Measurements from ENCODE around the gene HHAT. TPM values are rescaled to one million over a fixed set of nuclear protein-coding genes. Genes with fewer than 3 reads are reported as not detected.

Gene HHAT
- total and polyA plus RNA-seq, 2 donors (not counting 3 experiments of a cell fraction or from before 2014, with no cell fraction given): 2.4 to 4.3 TPM

DNA sequence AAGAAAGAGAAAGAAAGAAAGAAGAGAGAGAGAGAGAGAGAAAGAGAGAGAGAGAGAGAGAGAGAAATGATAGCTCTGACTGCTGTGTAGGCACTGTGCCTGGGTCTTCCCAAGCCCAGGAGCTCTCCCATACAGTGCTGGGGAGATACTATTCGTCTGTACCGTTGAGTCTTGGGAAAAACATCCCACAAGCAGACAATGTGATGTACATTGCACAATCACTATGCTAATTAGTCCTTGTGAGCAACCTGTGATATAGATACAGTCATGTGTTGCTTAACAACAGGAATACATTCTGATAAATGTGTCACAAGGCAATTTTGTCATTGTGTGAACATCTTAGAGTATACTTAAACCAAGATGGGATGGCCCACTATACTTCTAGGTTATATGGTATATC, 381.0 kb downstream of the HHAT start:
- ChIA-PET POLR2A (no interaction called here), CTCF (no interaction called here)
- H2AFZ ChIP-seq (ENCODE audit: low read depth, low read length): no peak overlapping the region
- H3K9me1 ChIP-seq (replicated peaks; ENCODE audit: control insufficient read depth, extremely low read depth, insufficient read depth, low read length): no peaks in the 10 kb centered on the region
- no peak overlapping the region for H3K4me2 ChIP-seq (ENCODE audit: insufficient read depth, low read length)
- no peaks in the 10 kb centered on the region for H3K9me3 ChIP-seq (replicated peaks; ENCODE audit: control insufficient read depth, insufficient read depth, low read length)
- H4K20me1 ChIP-seq (replicated peaks; ENCODE audit: control insufficient read depth, extremely low read depth, insufficient read depth, low read length): no peaks in the 10 kb centered on the region
- intact Hi-C loops (cut with micrococcal nuclease): no loop called here
- no peak overlapping the region for H3K27ac ChIP-seq (ENCODE audit: insufficient read depth, low read depth, low read length)
- H3K36me3 ChIP-seq (ENCODE audit: control insufficient read depth in 2 of 2, extremely low read depth in 1 of 2, insufficient read depth in 2 of 2, low read length in 2 of 2): no peaks in the 10 kb centered on the region
- dilution Hi-C loops (cut with MboI; ENCODE audit: extremely low pct_ligation_motif_present, low sequenced_read_pairs): no loop called here
- H3K4me3 ChIP-seq (replicated peaks in 1 of 3; ENCODE audit: insufficient read depth in 1 of 3, low read depth in 1 of 3, low read length in 3 of 3): no peak overlapping the region
- H3K79me2 ChIP-seq (ENCODE audit: control insufficient read depth, insufficient read depth, low read length): no peaks in the 10 kb centered on the region
- DNase-seq (ENCODE audit: low read depth, low spot score) (no peak), FAIRE-seq (no peak)
- no peaks in the 10 kb centered on the region for H3K27me3 ChIP-seq (ENCODE audit: control insufficient read depth in 2 of 2, insufficient read depth in 2 of 2, low read length in 2 of 2)
- no TSS peak for BruUV-seq (replicated peaks)
- TF ChIP-seq FOS (IDR thresholded peaks at IDR 0.05; ENCODE audit: borderline replicate concordance, insufficient read depth, low read length): no peak
- TF ChIP-seq MYC (IDR thresholded peaks at IDR 0.05; ENCODE audit: low read depth, low read length): no peak
- TF ChIP-seq, protein P1, sequence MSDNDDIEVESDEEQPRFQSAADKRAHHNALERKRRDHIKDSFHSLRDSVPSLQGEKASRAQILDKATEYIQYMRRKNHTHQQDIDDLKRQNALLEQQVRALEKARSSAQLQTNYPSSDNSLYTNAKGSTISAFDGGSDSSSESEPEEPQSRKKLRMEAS (IDR thresholded peaks at IDR 0.05; ENCODE audit: insufficient read depth, insufficient read length): no peak
- no peak overlapping the region for H3K9ac ChIP-seq (replicated peaks; ENCODE audit: extremely low read depth, insufficient read depth, low read length)
- no peaks in the 10 kb centered on the region for H3K4me1 ChIP-seq (ENCODE audit: control insufficient read depth, extremely low read depth, insufficient read depth, low read length)

DNA sequence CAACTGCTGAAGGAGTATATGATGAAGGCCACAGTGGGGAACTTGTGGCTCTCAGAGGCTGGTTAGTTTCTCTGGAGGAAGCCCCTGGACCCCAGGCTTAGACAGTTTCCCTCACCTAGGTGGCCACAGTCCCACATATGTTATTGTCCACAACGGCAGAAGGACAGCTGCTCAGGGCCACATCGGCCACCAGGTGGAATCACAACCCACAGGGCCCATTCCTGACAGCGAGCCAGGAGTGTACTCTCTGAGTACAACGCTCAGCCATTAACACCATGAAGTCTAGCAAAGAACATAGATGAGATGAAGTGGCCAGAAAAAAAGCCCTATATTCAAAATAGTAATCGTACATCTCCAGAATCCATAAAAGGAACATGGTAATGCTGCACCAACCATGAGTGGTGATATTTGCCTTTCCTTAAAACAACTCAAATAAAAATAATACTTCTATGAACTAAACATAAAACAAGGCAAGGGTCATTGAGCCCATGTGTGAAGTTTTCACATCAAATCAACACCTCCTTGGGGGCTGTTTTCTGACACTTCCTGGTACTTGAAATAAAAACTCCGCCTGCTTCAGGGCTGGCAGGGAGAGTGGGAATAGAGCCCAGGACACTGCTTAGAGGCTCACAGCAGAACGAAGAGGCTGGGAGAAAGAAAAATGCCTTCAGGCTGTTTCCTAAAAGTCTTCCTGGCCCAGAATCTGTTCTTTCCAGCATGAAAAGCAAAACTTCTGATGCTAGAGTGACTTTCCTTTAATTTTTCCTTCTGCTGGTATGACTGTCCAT, 383.3 kb downstream of the HHAT start:
- H3K27me3 ChIP-seq (ENCODE audit: control insufficient read depth in 2 of 2, insufficient read depth in 2 of 2, low read length in 2 of 2): no peaks in the 10 kb centered on the region
- no peaks in the 10 kb centered on the region for H3K4me1 ChIP-seq (ENCODE audit: control insufficient read depth, extremely low read depth, insufficient read depth, low read length)
- ChIA-PET CTCF (no interaction called here), POLR2A (no interaction called here)
- no peak overlapping the region for H3K9ac ChIP-seq (replicated peaks; ENCODE audit: extremely low read depth, insufficient read depth, low read length)
- H4K20me1 ChIP-seq (replicated peaks; ENCODE audit: control insufficient read depth, extremely low read depth, insufficient read depth, low read length): no peaks in the 10 kb centered on the region
- dilution Hi-C loops (cut with MboI; ENCODE audit: extremely low pct_ligation_motif_present, low sequenced_read_pairs) (no loop called here), intact Hi-C loops (cut with micrococcal nuclease) (no loop called here)
- no peak overlapping the region for H3K4me3 ChIP-seq (replicated peaks in 1 of 3; ENCODE audit: insufficient read depth in 1 of 3, low read depth in 1 of 3, low read length in 3 of 3)
- H3K9me1 ChIP-seq (replicated peaks; ENCODE audit: control insufficient read depth, extremely low read depth, insufficient read depth, low read length): no peaks in the 10 kb centered on the region
- TF ChIP-seq POLR2AphosphoS5 (IDR thresholded peaks at IDR 0.05; ENCODE audit: insufficient read depth, low read depth, low read length) (no peak), GATA2 (IDR thresholded peaks at IDR 0.05; ENCODE audit: insufficient read depth, insufficient read length, low read depth, low read length) (no peak), FOS (IDR thresholded peaks at IDR 0.05; ENCODE audit: borderline replicate concordance, insufficient read depth, low read length) (no peak), JUN (IDR thresholded peaks at IDR 0.05; ENCODE audit: borderline replicate concordance, insufficient read depth, insufficient read length, low read depth) (no peak), POLR2A (IDR thresholded peaks at IDR 0.05; ENCODE audit: low read depth, low read length) (no peak)
- TF ChIP-seq, protein P2, sequence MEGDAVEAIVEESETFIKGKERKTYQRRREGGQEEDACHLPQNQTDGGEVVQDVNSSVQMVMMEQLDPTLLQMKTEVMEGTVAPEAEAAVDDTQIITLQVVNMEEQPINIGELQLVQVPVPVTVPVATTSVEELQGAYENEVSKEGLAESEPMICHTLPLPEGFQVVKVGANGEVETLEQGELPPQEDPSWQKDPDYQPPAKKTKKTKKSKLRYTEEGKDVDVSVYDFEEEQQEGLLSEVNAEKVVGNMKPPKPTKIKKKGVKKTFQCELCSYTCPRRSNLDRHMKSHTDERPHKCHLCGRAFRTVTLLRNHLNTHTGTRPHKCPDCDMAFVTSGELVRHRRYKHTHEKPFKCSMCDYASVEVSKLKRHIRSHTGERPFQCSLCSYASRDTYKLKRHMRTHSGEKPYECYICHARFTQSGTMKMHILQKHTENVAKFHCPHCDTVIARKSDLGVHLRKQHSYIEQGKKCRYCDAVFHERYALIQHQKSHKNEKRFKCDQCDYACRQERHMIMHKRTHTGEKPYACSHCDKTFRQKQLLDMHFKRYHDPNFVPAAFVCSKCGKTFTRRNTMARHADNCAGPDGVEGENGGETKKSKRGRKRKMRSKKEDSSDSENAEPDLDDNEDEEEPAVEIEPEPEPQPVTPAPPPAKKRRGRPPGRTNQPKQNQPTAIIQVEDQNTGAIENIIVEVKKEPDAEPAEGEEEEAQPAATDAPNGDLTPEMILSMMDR (IDR thresholded peaks at IDR 0.05; ENCODE audit: extremely low read depth in 1 of 2, insufficient read depth in 1 of 2, low read depth in 1 of 2, low read length in 2 of 2): no peak
- no peak for DNase-seq (ENCODE audit: low read depth, low spot score)
- H3K9me3 ChIP-seq (replicated peaks; ENCODE audit: control insufficient read depth, insufficient read depth, low read length): no peaks in the 10 kb centered on the region
- no peak overlapping the region for H2AFZ ChIP-seq (ENCODE audit: low read depth, low read length)
- no peaks in the 10 kb centered on the region for H3K79me2 ChIP-seq (ENCODE audit: control insufficient read depth, insufficient read depth, low read length)
- no peak overlapping the region for H3K27ac ChIP-seq (ENCODE audit: insufficient read depth, low read depth, low read length)
- no peak for FAIRE-seq
- no peak overlapping the region for H3K4me2 ChIP-seq (ENCODE audit: insufficient read depth, low read length)
- no peaks in the 10 kb centered on the region for H3K36me3 ChIP-seq (ENCODE audit: control insufficient read depth in 2 of 2, extremely low read depth in 1 of 2, insufficient read depth in 2 of 2, low read length in 2 of 2)
- no TSS peak for BruUV-seq (replicated peaks)
